ENCODE results near the gene CDK19. TPM values are rescaled to one million over a fixed set of nuclear protein-coding genes. Genes with fewer than 3 reads are reported as not detected.

CDK19 gene
- total RNA-seq, 1 experiment from 2014 or later = 3.2 TPM

DNA sequence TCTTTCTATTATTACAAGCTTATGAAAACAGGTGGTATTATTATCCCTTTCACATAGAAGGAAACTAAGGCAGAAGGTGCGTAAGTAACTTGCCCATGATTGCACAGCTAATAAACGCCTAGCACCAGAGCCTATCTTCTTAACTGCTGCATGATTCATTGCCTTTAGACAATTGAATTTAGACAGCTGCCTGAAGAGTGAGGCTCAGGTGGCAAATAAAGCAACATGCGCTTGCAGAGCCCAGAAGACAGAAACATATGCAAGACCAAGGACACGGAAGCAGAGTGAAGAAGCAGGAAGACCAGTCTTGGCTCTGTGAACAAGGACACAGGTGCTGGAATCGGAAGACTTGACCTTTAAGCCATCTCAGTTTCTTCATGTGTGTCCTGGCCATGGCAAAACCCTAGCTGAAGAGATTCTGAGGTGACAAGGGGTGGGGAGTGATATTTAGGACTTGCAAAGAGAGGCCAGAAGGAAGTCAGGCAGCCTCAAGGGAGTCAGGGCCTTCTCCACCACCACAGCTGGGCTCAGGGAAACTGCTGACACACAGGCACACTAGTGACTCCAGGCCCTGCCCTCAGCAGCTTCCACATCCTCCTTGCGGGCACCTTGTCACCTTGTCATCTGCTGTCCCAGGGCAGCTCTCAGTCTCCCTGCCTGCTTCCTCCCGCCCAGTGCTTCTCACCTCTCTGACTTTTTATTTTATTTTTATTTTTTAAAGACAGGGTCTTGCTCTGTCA is 247.1 kb downstream of the CDK19 start:
- Histone ChIP-seq H3K9me3 (no peaks in the 10 kb centered on the region), H3K27me3 (no peaks in the 10 kb centered on the region), H3K4me3 (no peak overlapping the region), H3K36me3 (no peaks in the 10 kb centered on the region)
- no peak for DNase-seq

DNA sequence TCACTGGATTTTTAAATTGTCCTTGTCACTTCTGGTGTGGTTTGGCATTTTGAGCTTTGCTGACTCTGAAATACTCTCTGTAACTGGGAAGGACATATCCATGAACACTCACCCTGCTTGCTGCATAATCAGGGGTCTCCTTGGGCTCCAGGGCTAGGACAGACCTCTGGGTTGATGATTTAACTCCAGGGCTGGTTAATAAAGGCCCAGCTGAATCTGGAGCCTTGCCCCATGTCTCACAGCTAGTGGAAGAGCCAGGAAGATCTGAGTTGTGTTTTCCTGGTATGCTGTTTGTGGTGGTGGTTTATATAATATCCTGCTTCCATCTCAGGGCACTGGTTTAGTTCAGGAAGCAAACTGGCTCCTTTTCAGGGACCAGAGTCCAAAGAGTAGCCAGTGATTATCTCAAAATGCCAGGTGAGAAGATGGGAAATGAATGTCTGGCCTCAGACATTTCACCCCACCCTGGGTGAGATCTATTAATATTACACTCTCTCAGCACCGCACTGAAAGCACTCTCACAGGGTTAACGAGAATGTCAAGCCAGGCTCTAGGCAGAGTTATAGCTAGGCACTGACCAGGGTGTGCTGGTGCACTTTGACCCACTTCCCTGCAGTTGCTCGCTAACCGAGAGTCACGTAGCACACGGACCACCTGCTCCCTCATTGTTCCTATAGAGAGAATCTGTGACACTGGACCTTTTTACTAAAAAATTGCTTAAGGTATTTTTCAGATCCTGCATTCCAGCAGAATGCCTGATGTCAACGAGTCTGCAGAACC is 248.7 kb downstream of the CDK19 start:
- DNase-seq = no peak
- H3K4me3 ChIP-seq = no peak overlapping the region
- no peaks in the 10 kb centered on the region for H3K9me3 ChIP-seq
- no peaks in the 10 kb centered on the region for H3K36me3 ChIP-seq
- no peaks in the 10 kb centered on the region for H3K27me3 ChIP-seq

DNA sequence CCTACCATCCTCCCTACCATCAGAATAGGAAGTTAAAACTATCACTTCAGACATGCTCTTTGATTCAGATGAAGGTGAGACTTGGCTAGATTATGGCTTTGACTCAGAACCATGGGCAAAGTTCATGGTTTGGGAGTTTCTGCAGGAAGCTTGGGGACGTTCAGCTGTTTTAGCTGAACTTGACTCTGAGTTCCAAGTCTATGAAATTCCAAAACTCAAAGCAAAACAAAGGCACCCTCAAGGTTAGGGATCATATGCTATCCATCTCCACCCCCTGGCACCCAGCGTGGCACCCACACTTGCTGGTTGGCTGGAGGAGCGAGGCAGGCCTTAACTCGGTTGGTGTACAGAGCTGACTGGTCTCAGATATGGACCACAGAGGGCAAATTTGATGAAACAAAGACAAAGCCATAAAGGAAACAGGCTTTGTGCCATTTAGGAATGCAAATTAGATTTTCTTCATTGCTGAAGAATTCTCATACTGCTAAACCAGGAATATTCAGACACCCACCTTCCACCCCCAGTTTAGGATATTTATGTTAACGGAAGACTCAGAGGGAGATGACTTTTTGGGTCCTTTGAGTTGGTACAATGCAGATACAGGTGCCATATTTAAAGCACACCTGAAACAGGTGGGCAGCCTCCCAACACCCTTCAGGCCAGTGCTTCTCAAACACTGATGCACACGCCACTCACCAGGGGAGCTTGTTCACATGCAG is 250.4 kb downstream of the CDK19 start:
- Histone ChIP-seq H3K4me3 (no peak overlapping the region), H3K27me3 (no peaks in the 10 kb centered on the region), H3K36me3 (no peaks in the 10 kb centered on the region), H3K9me3 (no peaks in the 10 kb centered on the region)
- DNase-seq = no peak

DNA sequence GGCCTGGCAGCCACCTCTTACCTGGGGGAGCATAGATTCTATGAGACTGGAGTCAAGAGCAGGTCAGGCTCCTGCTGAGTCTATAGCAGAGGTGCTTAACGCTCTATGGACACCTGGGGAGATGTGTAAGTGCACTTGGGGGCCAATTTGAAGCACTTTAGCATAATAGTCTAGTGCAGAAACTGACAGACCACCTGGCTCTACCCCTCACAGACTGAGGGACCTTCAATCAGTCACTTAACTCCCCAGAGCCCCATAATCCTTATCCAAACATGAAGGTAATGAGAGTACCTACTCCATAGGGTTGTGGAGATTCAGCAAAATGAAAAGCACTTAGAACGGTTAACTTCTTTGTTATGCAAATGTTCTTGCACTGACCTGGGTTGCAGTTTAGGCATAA is 251.6 kb downstream of the CDK19 start:
- H3K9me3 ChIP-seq = no peaks in the 10 kb centered on the region
- no peaks in the 10 kb centered on the region for H3K27me3 ChIP-seq
- no peaks in the 10 kb centered on the region for H3K36me3 ChIP-seq
- H3K4me3 ChIP-seq = no peak overlapping the region
- DNase-seq = no peak

DNA sequence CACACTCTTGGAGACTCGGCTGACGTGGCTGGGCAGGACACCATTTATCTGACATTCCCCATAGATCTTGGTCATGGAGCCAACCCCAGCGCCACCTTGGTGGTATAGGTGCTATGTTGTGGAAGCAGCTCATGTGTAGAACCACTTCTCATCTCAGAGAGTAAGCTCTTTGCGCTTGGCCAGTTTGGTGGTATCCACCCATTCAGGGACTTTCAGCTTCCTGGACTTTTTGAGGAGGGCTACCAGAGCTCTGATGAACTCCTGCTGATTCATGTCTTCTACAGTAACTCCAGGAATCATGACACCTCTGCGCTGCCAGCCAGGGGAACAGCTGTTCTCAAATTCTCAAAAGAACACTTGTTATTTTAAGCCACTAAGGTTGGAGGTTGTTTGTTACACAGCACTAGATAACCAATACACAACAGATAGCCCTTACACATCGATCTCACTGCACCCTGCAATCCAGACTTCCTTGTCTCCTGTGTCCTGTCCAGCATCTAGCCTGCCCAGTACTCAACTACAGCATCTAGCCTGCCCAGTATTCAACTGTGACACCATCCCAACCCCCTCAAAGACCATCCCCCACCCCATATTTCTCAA is 252.9 kb downstream of the CDK19 start:
- no peak overlapping the region for H3K4me3 ChIP-seq
- no peak for DNase-seq
- no peaks in the 10 kb centered on the region for H3K27me3 ChIP-seq
- no peaks in the 10 kb centered on the region for H3K36me3 ChIP-seq
- no peaks in the 10 kb centered on the region for H3K9me3 ChIP-seq

DNA sequence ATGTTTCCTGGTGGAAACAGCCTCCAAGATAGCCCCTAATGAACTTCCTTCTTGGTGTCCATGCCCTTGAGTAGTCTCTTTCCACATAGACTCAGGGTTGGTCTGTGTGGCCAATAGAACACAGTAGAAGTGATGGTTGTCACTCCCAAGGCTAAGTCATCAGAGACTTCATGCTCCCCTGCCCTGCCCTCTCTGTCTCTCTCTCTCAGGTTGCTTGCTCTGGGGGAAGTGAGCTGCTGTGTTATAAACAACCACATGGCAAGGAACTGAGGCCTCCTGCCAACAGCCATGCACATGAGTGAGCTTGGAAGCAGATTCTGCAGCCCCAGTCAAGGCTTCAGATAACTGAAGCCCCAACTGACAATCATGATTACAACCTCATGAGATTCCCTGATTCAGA is 253.6 kb downstream of the CDK19 start:
- H3K27me3 ChIP-seq = no peaks in the 10 kb centered on the region
- no peak overlapping the region for H3K4me3 ChIP-seq
- H3K9me3 ChIP-seq = no peaks in the 10 kb centered on the region
- H3K36me3 ChIP-seq = no peaks in the 10 kb centered on the region
- no peak for DNase-seq

DNA sequence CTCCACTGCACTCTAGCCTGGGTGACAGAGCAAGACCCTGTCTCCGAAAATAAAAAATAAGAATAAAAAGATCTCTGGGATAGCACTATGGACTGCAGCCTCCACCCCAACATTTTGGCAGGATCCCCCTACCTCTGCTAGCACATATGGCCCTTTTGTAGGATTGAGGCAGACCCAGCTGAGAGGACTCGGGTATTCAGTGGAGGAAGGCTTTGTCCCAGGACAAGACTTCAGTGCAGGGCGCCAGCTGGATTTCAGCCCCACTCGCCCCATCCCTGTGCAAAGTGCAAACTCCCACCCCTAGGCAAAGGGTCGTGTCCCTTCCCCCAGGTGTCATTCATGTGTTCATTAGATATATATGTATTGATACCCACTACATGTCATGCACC is 254.3 kb downstream of the CDK19 start:
- Histone ChIP-seq H3K27me3 (no peaks in the 10 kb centered on the region), H3K4me3 (no peak overlapping the region), H3K36me3 (no peaks in the 10 kb centered on the region), H3K9me3 (no peaks in the 10 kb centered on the region)
- no peak for DNase-seq

DNA sequence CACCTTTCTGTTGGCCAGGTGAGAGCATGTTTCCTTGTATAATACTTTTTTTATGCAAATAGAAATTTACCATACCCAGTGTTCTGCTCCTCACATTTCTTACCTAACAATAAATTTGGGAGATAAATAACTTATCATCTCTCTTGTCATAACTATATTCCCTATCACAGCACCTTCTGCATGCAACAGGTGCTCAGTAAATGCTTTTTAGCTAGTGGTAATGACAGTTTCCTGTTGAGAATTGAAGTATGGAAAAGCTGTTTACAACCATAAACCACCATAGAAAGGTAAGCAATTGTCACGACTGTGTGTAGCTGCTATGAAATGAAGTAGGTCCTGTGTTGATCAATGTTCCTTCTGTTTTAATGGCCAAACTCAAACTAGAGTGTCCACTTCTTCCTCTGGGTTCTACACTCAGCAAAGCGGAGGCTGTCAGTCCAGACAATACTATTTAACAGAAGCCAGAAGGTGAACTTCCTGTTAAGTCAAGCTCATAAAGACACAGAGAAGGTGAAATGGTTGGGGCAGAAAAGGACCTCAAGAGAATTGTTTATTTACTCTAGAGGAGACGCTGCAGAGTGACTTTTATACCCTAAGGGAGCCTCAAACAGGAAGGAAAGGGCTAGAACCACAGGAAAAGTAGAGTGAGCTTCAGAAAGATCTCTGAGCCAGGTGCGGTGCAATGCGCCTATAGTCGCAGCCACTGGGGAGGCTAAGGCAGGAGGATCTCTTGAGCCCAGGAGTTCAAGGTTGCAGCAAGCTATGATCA is 254.8 kb downstream of the CDK19 start:
- no peak for DNase-seq
- H3K4me3 ChIP-seq = no peak overlapping the region
- no peaks in the 10 kb centered on the region for H3K9me3 ChIP-seq
- H3K36me3 ChIP-seq = no peaks in the 10 kb centered on the region
- no peaks in the 10 kb centered on the region for H3K27me3 ChIP-seq

Other genes with a start within 250 kb of the CDK19 start
- gene AMD1, start 59.3 kb upstream of the CDK19 start, total RNA-seq (2014; rRNA removed; shearing (Covaris generic); ENCODE audit: low replicate concordance) = 46.5 and 50.5 TPM in 2 replicates
- 22.3 and 68.3 TPM in 2 replicates for gene GTF3C6, start 143.2 kb upstream of the CDK19 start, total RNA-seq (2014; rRNA removed; shearing (Covaris generic); ENCODE audit: low replicate concordance)
- gene RPF2, start 166.6 kb upstream of the CDK19 start, total RNA-seq (2014; rRNA removed; shearing (Covaris generic); ENCODE audit: low replicate concordance) = 51.4 and 105 TPM in 2 replicates

Measured in MG63 (cell line).